Measurements from ENCODE around the gene SMAP2. TPM values are rescaled to one million over a fixed set of nuclear protein-coding genes. Genes with fewer than 3 reads are reported as not detected.
"Not testable (repeated sequence)": the region's sequence is repeated elsewhere in the genome, so short reads cannot be mapped to it uniquely, and the experiment has no call there.

SMAP2 gene
- total RNA-seq, 1 donor from 2014 or later = 15.5 TPM

- TF ChIP-seq CTCF (IDR thresholded peaks at IDR 0.05) = no peak
- Mint-ChIP-seq H3K27ac (ENCODE audit: unreplicated experiment) (no peak overlapping the region), H3K9me3 (ENCODE audit: low read depth) (peaks cover 14% of the 10 kb centered on the region), H3K4me3 (ENCODE audit: unreplicated experiment) (no peak overlapping the region), H3K4me1 (ENCODE audit: low read depth) (peaks cover 4% of the 10 kb centered on the region), H3K27me3 (ENCODE audit: low read depth) (peaks cover 10% of the 10 kb centered on the region), H3K36me3 (ENCODE audit: low read depth) (peaks cover 10% of the 10 kb centered on the region)
- DNase-seq (ENCODE audit: low spot score) = no peak
These were observed 33.9 kb upstream of the SMAP2 start for GRCh38 chr1:40339420-40340323.

DNA sequence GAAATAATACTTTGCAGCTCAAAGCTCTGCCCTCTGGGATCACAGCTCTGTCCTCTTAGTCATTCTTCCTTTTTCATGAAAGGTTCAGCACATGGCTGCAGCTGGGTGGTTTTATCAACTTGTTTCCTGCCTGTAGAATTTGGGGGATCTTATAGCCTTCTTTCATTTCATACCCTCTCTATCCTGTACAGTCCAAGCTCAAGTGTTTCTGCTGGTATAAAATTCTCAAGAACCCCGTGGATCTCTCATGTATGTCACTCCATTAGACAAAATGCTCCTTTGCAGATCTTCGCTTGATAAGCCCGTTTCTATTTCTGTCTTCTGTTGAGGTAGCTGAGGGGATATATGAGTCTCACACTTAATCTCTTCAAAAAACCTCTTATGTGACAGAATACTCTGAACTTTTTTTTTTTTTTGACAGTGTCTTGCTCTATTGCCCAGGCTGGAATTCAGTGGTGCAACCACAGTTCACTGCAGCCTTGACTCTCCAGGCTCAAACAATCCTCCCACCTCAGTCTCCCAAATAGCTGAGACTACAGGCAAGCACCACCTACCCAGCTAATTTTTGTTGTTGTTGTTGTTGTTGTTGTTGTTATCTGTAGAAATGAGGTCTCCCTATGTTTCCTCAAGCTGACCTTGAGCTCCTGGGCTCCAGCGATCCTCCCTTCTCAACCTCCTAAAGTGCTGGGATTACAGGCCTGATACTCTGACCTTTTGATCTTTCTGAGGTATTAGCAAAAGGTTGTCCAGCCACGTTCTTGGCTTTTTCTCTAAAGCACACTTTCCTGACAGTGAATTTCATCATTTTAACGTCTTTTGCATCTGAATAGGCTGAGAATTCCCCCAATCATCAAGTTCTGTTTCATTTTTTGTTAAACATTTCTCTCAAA lies 31.8 kb upstream of the SMAP2 start:
- Mint-ChIP-seq H3K27ac (ENCODE audit: unreplicated experiment) (no peak overlapping the region), H3K9me3 (ENCODE audit: low read depth) (peaks cover 14% of the 10 kb centered on the region), H3K4me3 (ENCODE audit: unreplicated experiment) (no peak overlapping the region), H3K27me3 (ENCODE audit: low read depth) (peaks cover 8% of the 10 kb centered on the region), H3K36me3 (ENCODE audit: low read depth) (peaks cover 10% of the 10 kb centered on the region), H3K4me1 (ENCODE audit: low read depth) (peaks cover 4% of the 10 kb centered on the region)
- TF ChIP-seq CTCF (IDR thresholded peaks at IDR 0.05) = no peak
- no peak for DNase-seq (ENCODE audit: low spot score)

DNA sequence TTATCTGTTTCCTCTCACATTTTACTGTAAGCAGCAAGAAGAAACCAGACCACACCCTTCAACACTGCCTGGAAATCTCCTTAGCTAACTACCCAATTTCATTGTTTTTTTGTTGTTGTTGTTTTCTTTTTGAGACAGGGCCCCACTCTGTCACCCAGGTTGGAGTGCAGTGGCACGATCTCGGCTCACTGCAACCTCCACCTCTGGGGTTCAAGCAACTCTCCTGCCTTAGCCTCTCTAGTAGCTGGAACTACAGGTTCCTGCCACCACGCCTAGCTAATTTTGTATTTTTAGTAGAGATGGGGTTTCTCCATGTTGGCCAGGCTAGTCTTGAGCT lies 31.2 kb upstream of the SMAP2 start:
- H3K27me3 Mint-ChIP-seq (ENCODE audit: low read depth); H3K4me3 Mint-ChIP-seq (ENCODE audit: unreplicated experiment); DNase-seq (ENCODE audit: low spot score); H3K27ac Mint-ChIP-seq (ENCODE audit: unreplicated experiment); H3K4me1 Mint-ChIP-seq (ENCODE audit: low read depth); H3K36me3 Mint-ChIP-seq (ENCODE audit: low read depth): not testable (repeated sequence)
- peaks cover 14% of the 10 kb centered on the region for H3K9me3 Mint-ChIP-seq (ENCODE audit: low read depth)

DNA sequence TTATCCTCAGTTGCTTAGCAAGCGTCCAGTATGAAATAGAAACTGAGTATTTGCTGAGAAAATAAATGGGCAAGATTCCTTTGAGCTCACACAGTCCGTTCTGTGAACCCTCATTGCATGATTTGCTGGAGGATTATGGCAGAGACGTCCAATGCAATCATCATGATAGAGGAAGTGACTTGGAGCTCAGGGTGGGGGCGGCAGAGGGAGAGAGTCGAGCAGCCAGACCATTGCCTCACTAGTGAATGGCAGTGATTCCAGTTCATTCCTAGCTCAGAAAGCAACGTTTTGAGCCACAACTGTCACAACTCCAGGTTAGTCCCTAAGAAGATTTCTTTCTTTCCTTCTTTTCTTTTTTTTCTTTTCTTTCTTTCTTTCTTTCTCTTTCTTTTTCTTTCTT lies 28.9 kb upstream of the SMAP2 start:
- no peak for DNase-seq (ENCODE audit: low spot score)

GRCh38 chr1:40350391-40350790 lies 23.1 kb upstream of the SMAP2 start:
- no peak for DNase-seq (ENCODE audit: low spot score)
- Mint-ChIP-seq H3K36me3 (ENCODE audit: low read depth) (no peaks in the 10 kb centered on the region), H3K4me1 (ENCODE audit: low read depth) (no peaks in the 10 kb centered on the region), H3K27ac (ENCODE audit: unreplicated experiment) (no peak overlapping the region), H3K4me3 (ENCODE audit: unreplicated experiment) (no peak overlapping the region), H3K27me3 (ENCODE audit: low read depth) (peaks cover 1% of the 10 kb centered on the region), H3K9me3 (ENCODE audit: low read depth) (no peaks in the 10 kb centered on the region)
- TF ChIP-seq CTCF (IDR thresholded peaks at IDR 0.05) = no peak

More for the DNA sequence above, 28.9 kb upstream of the SMAP2 start:
- Mint-ChIP-seq H3K9me3 (ENCODE audit: low read depth) (peaks cover 14% of the 10 kb centered on the region), H3K4me1 (ENCODE audit: low read depth) (no peaks in the 10 kb centered on the region), H3K4me3 (ENCODE audit: unreplicated experiment) (no peak overlapping the region), H3K27ac (ENCODE audit: unreplicated experiment) (no peak overlapping the region), H3K27me3 (ENCODE audit: low read depth) (peaks cover 5% of the 10 kb centered on the region), H3K36me3 (ENCODE audit: low read depth) (peaks cover 10% of the 10 kb centered on the region)
- peak; percentile 10 for TF ChIP-seq CTCF (IDR thresholded peaks at IDR 0.05)

Data from chondrocyte (in vitro differentiated cells).